Measurements from ENCODE around the gene ANKMY1. TPM values are rescaled to one million over a fixed set of nuclear protein-coding genes. Genes with fewer than 3 reads are reported as not detected.

The ANKMY1 gene
- total RNA-seq, 1 donor from 2014 or later = 7.2 TPM

DNA sequence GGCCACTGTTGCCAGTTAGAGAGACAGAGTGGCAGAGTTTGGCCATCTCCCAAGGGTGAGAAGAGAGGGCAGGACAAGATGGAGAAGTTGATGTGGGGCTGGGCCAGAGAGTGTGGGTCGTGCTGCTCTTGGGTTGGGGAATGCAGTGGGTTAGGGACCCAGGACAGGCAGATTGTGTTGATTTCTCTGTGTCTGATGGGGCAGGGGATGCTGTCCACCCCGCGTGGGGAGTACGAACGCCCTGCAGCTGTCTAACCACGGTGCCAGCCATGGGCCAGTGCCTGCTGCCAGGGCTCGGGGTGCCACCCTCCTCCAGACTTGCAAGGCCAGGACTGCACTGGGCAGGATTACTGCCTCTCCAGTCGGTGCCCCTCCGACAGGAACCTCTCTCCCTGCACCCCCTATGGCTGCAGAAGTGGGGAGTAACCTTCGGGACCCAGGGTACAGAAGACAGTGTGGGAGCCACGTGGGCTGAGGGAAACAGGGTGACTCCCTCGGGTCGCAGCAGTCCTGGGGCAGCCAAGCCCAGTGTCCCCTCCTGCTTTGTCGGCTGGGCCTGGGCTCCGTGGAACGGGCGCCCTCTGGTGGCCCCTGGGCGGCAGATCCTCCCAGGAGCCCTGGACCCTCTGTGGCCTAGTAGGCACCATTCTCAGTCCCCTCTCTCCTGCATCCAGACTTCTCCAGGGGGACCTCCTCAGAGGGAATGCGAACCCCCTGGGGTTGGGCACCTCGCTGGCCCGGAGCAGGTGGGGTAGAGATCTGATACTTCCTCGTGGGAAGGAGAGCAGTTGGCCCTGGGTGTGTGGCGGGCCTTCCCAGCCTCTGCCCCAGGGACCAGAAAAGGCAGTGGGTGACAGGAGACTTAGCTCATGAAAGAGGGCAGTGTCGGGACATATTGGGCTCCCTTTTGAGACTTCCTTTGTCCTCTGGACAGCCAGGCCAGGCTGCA lies 119.7 kb downstream of the ANKMY1 start:
- Histone ChIP-seq H3K27me3 (ENCODE audit: insufficient read depth, low read length) (no peaks in the 10 kb centered on the region), H3K9me3 (ENCODE audit: insufficient read depth, low read depth, low read length) (no peaks in the 10 kb centered on the region), H2AFZ (ENCODE audit: low read depth, low read length) (no peak overlapping the region), H3K27ac (ENCODE audit: low read depth, low read length) (peak overlapping the region; percentile 2), H3K4me3 (ENCODE audit: insufficient read depth, low read depth, low read length) (peak overlapping the region; percentile 83), H3K4me1 (ENCODE audit: insufficient read depth, low read length) (peaks cover 36% of the 10 kb centered on the region), H3K4me2 (ENCODE audit: low read length) (peak overlapping the region; percentile 100), H3K9ac (ENCODE audit: low read length) (peak overlapping the region; percentile 90), H3K79me2 (ENCODE audit: insufficient read depth, low read length) (peaks cover 74% of the 10 kb centered on the region), H4K20me1 (ENCODE audit: insufficient read depth, low read length) (peaks cover 67% of the 10 kb centered on the region), H3K36me3 (ENCODE audit: insufficient read depth, low read length) (no peaks in the 10 kb centered on the region)
- Mint-ChIP-seq H3K27ac (ENCODE audit: unreplicated experiment) (no peak overlapping the region), H3K9me3 (ENCODE audit: unreplicated experiment) (no peaks in the 10 kb centered on the region), H3K36me3 (ENCODE audit: low read depth, unreplicated experiment) (no peaks in the 10 kb centered on the region), H3K4me1 (ENCODE audit: low read depth, unreplicated experiment) (peaks cover 7% of the 10 kb centered on the region), H3K27me3 (ENCODE audit: low read depth, unreplicated experiment) (peaks cover under 1% of the 10 kb centered on the region), H3K4me3 (ENCODE audit: unreplicated experiment) (peak overlapping the region; percentile 83)
- FAIRE-seq = no peak
- DNase-seq (ENCODE audit: low read depth) = peak; percentile 16
- TF ChIP-seq CTCF (IDR thresholded peaks at IDR 0.05; ENCODE audit: insufficient read depth, low read depth, low read length) (peak; percentile 67), EZH2 (IDR thresholded peaks at IDR 0.05; ENCODE audit: insufficient read depth, low read length) (no peak)

- Mint-ChIP-seq H3K9me3 (ENCODE audit: unreplicated experiment) (peaks cover under 1% of the 10 kb centered on the region), H3K4me3 (ENCODE audit: unreplicated experiment) (peak overlapping the region; percentile 83), H3K27ac (ENCODE audit: unreplicated experiment) (no peak overlapping the region), H3K36me3 (ENCODE audit: low read depth, unreplicated experiment) (peaks cover 2% of the 10 kb centered on the region), H3K27me3 (ENCODE audit: low read depth, unreplicated experiment) (peaks cover 2% of the 10 kb centered on the region), H3K4me1 (ENCODE audit: low read depth, unreplicated experiment) (peaks cover 10% of the 10 kb centered on the region)
- peak overlapping the region; percentile 83 for H3K4me3 ChIP-seq (ENCODE audit: insufficient read depth, low read depth, low read length)
- no peak overlapping the region for H2AFZ ChIP-seq (ENCODE audit: low read depth, low read length)
- peaks cover 68% of the 10 kb centered on the region for H3K79me2 ChIP-seq (ENCODE audit: insufficient read depth, low read length)
- peak overlapping the region; percentile 90 for H3K9ac ChIP-seq (ENCODE audit: low read length)
- peaks cover 36% of the 10 kb centered on the region for H3K4me1 ChIP-seq (ENCODE audit: insufficient read depth, low read length)
- no peaks in the 10 kb centered on the region for H3K27me3 ChIP-seq (ENCODE audit: insufficient read depth, low read length)
- H3K27ac ChIP-seq (ENCODE audit: low read depth, low read length) = peak overlapping the region; percentile 2
- no peak for FAIRE-seq
- no peak for TF ChIP-seq EZH2 (IDR thresholded peaks at IDR 0.05; ENCODE audit: insufficient read depth, low read length)
- TF ChIP-seq CTCF (IDR thresholded peaks at IDR 0.05; ENCODE audit: insufficient read depth, low read depth, low read length) = no peak
- DNase-seq (ENCODE audit: low read depth) = no peak
- H3K36me3 ChIP-seq (ENCODE audit: insufficient read depth, low read length) = no peaks in the 10 kb centered on the region
- H3K9me3 ChIP-seq (ENCODE audit: insufficient read depth, low read depth, low read length) = no peaks in the 10 kb centered on the region
- peak overlapping the region; percentile 100 for H3K4me2 ChIP-seq (ENCODE audit: low read length)
- peaks cover 61% of the 10 kb centered on the region for H4K20me1 ChIP-seq (ENCODE audit: insufficient read depth, low read length)
These were observed 120.3 kb downstream of the ANKMY1 start for GRCh38 chr2:240437551-240437860.

Measured in astrocyte (in vitro differentiated cells and primary cell).